ENCODE measurements around the gene MMP25.
A peak's percentile ranks its signal among the peaks of the same experiment; 100 is the strongest.

The MMP25 gene

GRCh38 chr16:3021449-3022207 is 24.7 kb upstream of the MMP25 start:
- Histone ChIP-seq H3K9me3 (ENCODE audit: insufficient read depth, low read length) (no peaks in the 10 kb centered on the region), H3K4me2 (ENCODE audit: low read length) (peak overlapping the region; percentile 96; the same call in 1 of the 2 replicates), H4K20me1 (ENCODE audit: insufficient read depth, low read length) (no peaks in the 10 kb centered on the region), H3K27ac (ENCODE audit: low read length) (no peak overlapping the region), H3K4me3 (ENCODE audit: low read length) (no peak overlapping the region), H3K4me1 (ENCODE audit: low read length) (peaks cover 32% of the 10 kb centered on the region), H3K27me3 (ENCODE audit: low read depth, low read length) (no peaks in the 10 kb centered on the region), H2AFZ (ENCODE audit: low read depth, low read length) (no peak overlapping the region), H3K9ac (ENCODE audit: low read length) (no peak overlapping the region), H3K36me3 (replicated peaks; ENCODE audit: low read depth, low read length) (peaks cover 3% of the 10 kb centered on the region), H3K79me2 (ENCODE audit: low read length) (no peaks in the 10 kb centered on the region)
- TF ChIP-seq EZH2phosphoT487 (IDR thresholded peaks at IDR 0.05; ENCODE audit: low read depth) (no peak), CTCF (IDR thresholded peaks at IDR 0.05; ENCODE audit: low read depth, low read length) (peak; percentile 18)

GRCh38 chr16:3022208-3022683 is 24.1 kb upstream of the MMP25 start:
- no peaks in the 10 kb centered on the region for H3K9me3 ChIP-seq (ENCODE audit: insufficient read depth, low read length)
- no peaks in the 10 kb centered on the region for H3K79me2 ChIP-seq (ENCODE audit: low read length)
- H2AFZ ChIP-seq (ENCODE audit: low read depth, low read length) = no peak overlapping the region
- H3K27ac ChIP-seq (ENCODE audit: low read length) = no peak overlapping the region
- H3K4me1 ChIP-seq (ENCODE audit: low read length) = peaks cover 32% of the 10 kb centered on the region
- H3K9ac ChIP-seq (ENCODE audit: low read length) = no peak overlapping the region
- H3K27me3 ChIP-seq (ENCODE audit: low read depth, low read length) = no peaks in the 10 kb centered on the region
- TF ChIP-seq EZH2phosphoT487 (IDR thresholded peaks at IDR 0.05; ENCODE audit: low read depth) = no peak
- TF ChIP-seq CTCF (IDR thresholded peaks at IDR 0.05; ENCODE audit: low read depth, low read length) = no peak
- H3K4me3 ChIP-seq (ENCODE audit: low read length) = no peak overlapping the region
- peaks cover 8% of the 10 kb centered on the region for H3K36me3 ChIP-seq (replicated peaks; ENCODE audit: low read depth, low read length)
- no peaks in the 10 kb centered on the region for H4K20me1 ChIP-seq (ENCODE audit: insufficient read depth, low read length)
- no peak overlapping the region for H3K4me2 ChIP-seq (ENCODE audit: low read length)

GRCh38 chr16:3022684-3023414 is 23.5 kb upstream of the MMP25 start:
- Histone ChIP-seq H3K4me3 (ENCODE audit: low read length) (peak overlapping the region; percentile 78), H4K20me1 (ENCODE audit: insufficient read depth, low read length) (no peaks in the 10 kb centered on the region), H3K4me1 (ENCODE audit: low read length) (peaks cover 32% of the 10 kb centered on the region), H3K27me3 (ENCODE audit: low read depth, low read length) (no peaks in the 10 kb centered on the region), H3K27ac (ENCODE audit: low read length) (no peak overlapping the region), H3K36me3 (replicated peaks; ENCODE audit: low read depth, low read length) (peaks cover 9% of the 10 kb centered on the region), H3K4me2 (ENCODE audit: low read length) (peak overlapping the region; percentile 77), H3K9ac (ENCODE audit: low read length) (peak overlapping the region; percentile 84; the same call in 1 of the 2 replicates), H3K79me2 (ENCODE audit: low read length) (no peaks in the 10 kb centered on the region), H3K9me3 (ENCODE audit: insufficient read depth, low read length) (no peaks in the 10 kb centered on the region), H2AFZ (ENCODE audit: low read depth, low read length) (no peak overlapping the region)
- TF ChIP-seq CTCF (IDR thresholded peaks at IDR 0.05; ENCODE audit: low read depth, low read length) (no peak), EZH2phosphoT487 (IDR thresholded peaks at IDR 0.05; ENCODE audit: low read depth) (no peak)

DNA sequence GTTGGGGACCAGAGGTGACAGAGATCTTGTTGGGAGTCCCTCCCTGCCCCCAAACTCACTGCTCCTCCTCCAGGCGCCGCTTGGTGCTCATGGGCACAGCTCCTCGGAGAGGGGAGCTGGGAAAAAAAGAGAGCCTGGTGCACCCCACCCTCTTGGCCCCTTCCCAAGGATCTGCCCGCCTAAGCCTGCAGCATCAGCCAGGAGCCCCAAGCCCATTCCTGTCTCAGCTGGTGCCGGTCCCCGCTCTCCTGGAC is 23.0 kb upstream of the MMP25 start:
- H3K27ac ChIP-seq (ENCODE audit: low read length) = no peak overlapping the region
- H3K36me3 ChIP-seq (replicated peaks; ENCODE audit: low read depth, low read length) = peaks cover 9% of the 10 kb centered on the region
- TF ChIP-seq CTCF (IDR thresholded peaks at IDR 0.05; ENCODE audit: low read depth, low read length) = no peak
- no peak for TF ChIP-seq EZH2phosphoT487 (IDR thresholded peaks at IDR 0.05; ENCODE audit: low read depth)
- H3K27me3 ChIP-seq (ENCODE audit: low read depth, low read length) = no peaks in the 10 kb centered on the region
- 0 out of 2 replicates have a peak overlapping the region, but pooled peaks have one; percentile 55 for H2AFZ ChIP-seq (ENCODE audit: low read depth, low read length)
- H3K4me3 ChIP-seq (ENCODE audit: low read length) = peak overlapping the region; percentile 78
- H3K9ac ChIP-seq (ENCODE audit: low read length) = peak overlapping the region; percentile 84
- no peaks in the 10 kb centered on the region for H3K79me2 ChIP-seq (ENCODE audit: low read length)
- no peaks in the 10 kb centered on the region for H4K20me1 ChIP-seq (ENCODE audit: insufficient read depth, low read length)
- peak overlapping the region; percentile 77 for H3K4me2 ChIP-seq (ENCODE audit: low read length)
- peaks cover 32% of the 10 kb centered on the region for H3K4me1 ChIP-seq (ENCODE audit: low read length)
- no peaks in the 10 kb centered on the region for H3K9me3 ChIP-seq (ENCODE audit: insufficient read depth, low read length)

All from OCI-LY3 (cell line).